ENCODE data around the gene RYR3. TPM values are rescaled to one million over a fixed set of nuclear protein-coding genes. Genes with fewer than 3 reads are reported as not detected.

The RYR3 gene
- total RNA-seq, 1 experiment from 2014 or later = not detected

- no TSS peak for BruUV-seq (replicated peaks)
- no peak for TF ChIP-seq CTCF (IDR thresholded peaks at IDR 0.05; ENCODE audit: unreplicated experiment)
- intact Hi-C loops (cut with micrococcal nuclease) = no loop called here
These were observed 11.3 kb downstream of the RYR3 start for GRCh38 chr15:33322091-33322490.

GRCh38 chr15:33324609-33325008, 13.8 kb downstream of the RYR3 start:
- Mint-ChIP-seq H3K4me1 (ENCODE audit: insufficient read depth, unreplicated experiment) (no peaks in the 10 kb centered on the region), H3K27ac (ENCODE audit: low read depth, unreplicated experiment) (no peak overlapping the region), H3K9me3 (ENCODE audit: unreplicated experiment) (no peaks in the 10 kb centered on the region), H3K27me3 (ENCODE audit: insufficient read depth, unreplicated experiment) (peaks cover 90% of the 10 kb centered on the region), H3K4me3 (ENCODE audit: unreplicated experiment) (no peak overlapping the region), H3K36me3 (ENCODE audit: insufficient read depth, unreplicated experiment) (no peaks in the 10 kb centered on the region)
- DNase-seq (ENCODE audit: unreplicated experiment) = no peak
- POLR2A ChIA-PET = no interaction called here
- intact Hi-C loops (cut with micrococcal nuclease) = no loop called here
- CTCF ChIA-PET = no interaction called here
- TF ChIP-seq CTCF (IDR thresholded peaks at IDR 0.05; ENCODE audit: unreplicated experiment) = no peak
- no TSS peak for BruUV-seq (replicated peaks)

More at GRCh38 chr15:33322091-33322490, 11.3 kb downstream of the RYR3 start:
- Mint-ChIP-seq H3K9me3 (ENCODE audit: unreplicated experiment) (no peaks in the 10 kb centered on the region), H3K36me3 (ENCODE audit: insufficient read depth, unreplicated experiment) (no peaks in the 10 kb centered on the region), H3K27me3 (ENCODE audit: insufficient read depth, unreplicated experiment) (peaks cover 89% of the 10 kb centered on the region), H3K4me1 (ENCODE audit: insufficient read depth, unreplicated experiment) (no peaks in the 10 kb centered on the region), H3K4me3 (ENCODE audit: unreplicated experiment) (no peak overlapping the region), H3K27ac (ENCODE audit: low read depth, unreplicated experiment) (no peak overlapping the region)
- DNase-seq (ENCODE audit: unreplicated experiment) = no peak
- ChIA-PET CTCF (interaction anchor here (0.5 to 0.7 kb wide), 2 partner anchors 218 to 642 kb away, joined by 3 to 5 read pairs; no protein-coding TSS in a partner anchor), POLR2A (no interaction called here)

- CTCF ChIA-PET = interaction anchor here (1.6 kb wide), 1 partner anchor 14 kb away, joined by 3 read pairs; no protein-coding TSS in a partner anchor
- intact Hi-C loops (cut with micrococcal nuclease) = no loop called here
- Mint-ChIP-seq H3K36me3 (ENCODE audit: insufficient read depth, unreplicated experiment) (peaks cover 5% of the 10 kb centered on the region), H3K4me3 (ENCODE audit: unreplicated experiment) (no peak overlapping the region), H3K4me1 (ENCODE audit: insufficient read depth, unreplicated experiment) (no peaks in the 10 kb centered on the region), H3K27me3 (ENCODE audit: insufficient read depth, unreplicated experiment) (peaks cover 90% of the 10 kb centered on the region), H3K9me3 (ENCODE audit: unreplicated experiment) (no peaks in the 10 kb centered on the region), H3K27ac (ENCODE audit: low read depth, unreplicated experiment) (no peak overlapping the region)
- no peak for DNase-seq (ENCODE audit: unreplicated experiment)
- POLR2A ChIA-PET = no interaction called here
- BruUV-seq (replicated peaks) = no TSS peak
- TF ChIP-seq CTCF (IDR thresholded peaks at IDR 0.05; ENCODE audit: unreplicated experiment) = no peak
These were observed 16.1 kb downstream of the RYR3 start for GRCh38 chr15:33326908-33327307.

GRCh38 chr15:33328106-33328505, 17.3 kb downstream of the RYR3 start:
- no peaks in the 10 kb centered on the region for H3K9me3 Mint-ChIP-seq (ENCODE audit: unreplicated experiment)
- CTCF ChIA-PET = interaction anchor here (0.7 to 1.6 kb wide), 2 partner anchors 16 to 96 kb away, joined by 3 to 5 read pairs; no protein-coding TSS in a partner anchor
- H3K27me3 Mint-ChIP-seq (ENCODE audit: insufficient read depth, unreplicated experiment) = peaks cover 85% of the 10 kb centered on the region
- POLR2A ChIA-PET = no interaction called here
- no peaks in the 10 kb centered on the region for H3K4me1 Mint-ChIP-seq (ENCODE audit: insufficient read depth, unreplicated experiment)
- H3K27ac Mint-ChIP-seq (ENCODE audit: low read depth, unreplicated experiment) = no peak overlapping the region
- BruUV-seq (replicated peaks) = no TSS peak
- intact Hi-C loops (cut with micrococcal nuclease) = no loop called here
- no peak for DNase-seq (ENCODE audit: unreplicated experiment)
- H3K4me3 Mint-ChIP-seq (ENCODE audit: unreplicated experiment) = no peak overlapping the region
- H3K36me3 Mint-ChIP-seq (ENCODE audit: insufficient read depth, unreplicated experiment) = peaks cover 5% of the 10 kb centered on the region
- no peak for TF ChIP-seq CTCF (IDR thresholded peaks at IDR 0.05; ENCODE audit: unreplicated experiment)

Measured in MCF 10A (cell line).